ENCODE data around the gene TREML4.
"Not testable (repeated sequence)": the region's sequence is repeated elsewhere in the genome, so short reads cannot be mapped to it uniquely, and the experiment has no call there.

TREML4 gene

DNA sequence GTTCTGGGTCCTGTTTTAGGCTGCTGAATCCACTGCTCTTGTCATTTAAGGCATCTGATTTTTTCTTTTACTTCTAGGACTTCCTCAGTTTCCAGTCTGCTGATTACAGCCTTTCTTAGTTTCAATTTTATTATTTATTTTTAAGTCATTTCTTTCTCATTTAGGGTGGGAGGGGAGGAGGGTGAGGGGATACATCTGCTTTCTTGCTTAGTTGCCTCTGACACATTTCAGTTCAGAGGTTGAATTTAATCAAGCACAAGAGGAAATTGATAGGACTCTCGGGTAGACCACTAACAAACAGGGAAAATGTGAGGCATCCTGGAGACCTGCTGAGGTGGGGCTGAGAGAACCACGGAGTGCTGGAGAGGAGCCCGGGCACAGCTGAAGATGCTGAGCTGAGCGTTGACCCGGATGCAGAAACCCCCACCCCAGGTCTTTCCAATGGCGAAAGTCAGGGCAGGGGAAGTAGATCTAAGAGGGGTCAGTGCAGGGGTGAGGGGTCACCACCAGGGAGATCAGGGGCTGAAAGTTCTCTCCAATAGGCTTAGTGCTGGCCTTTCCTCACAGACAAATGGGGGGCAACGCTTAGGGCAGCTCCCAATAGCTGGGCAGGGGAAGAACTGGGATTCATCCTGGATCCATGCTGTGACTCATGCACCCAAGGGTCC lies 19.6 kb upstream of the TREML4 start:
- DNase-seq, result no peak

DNA sequence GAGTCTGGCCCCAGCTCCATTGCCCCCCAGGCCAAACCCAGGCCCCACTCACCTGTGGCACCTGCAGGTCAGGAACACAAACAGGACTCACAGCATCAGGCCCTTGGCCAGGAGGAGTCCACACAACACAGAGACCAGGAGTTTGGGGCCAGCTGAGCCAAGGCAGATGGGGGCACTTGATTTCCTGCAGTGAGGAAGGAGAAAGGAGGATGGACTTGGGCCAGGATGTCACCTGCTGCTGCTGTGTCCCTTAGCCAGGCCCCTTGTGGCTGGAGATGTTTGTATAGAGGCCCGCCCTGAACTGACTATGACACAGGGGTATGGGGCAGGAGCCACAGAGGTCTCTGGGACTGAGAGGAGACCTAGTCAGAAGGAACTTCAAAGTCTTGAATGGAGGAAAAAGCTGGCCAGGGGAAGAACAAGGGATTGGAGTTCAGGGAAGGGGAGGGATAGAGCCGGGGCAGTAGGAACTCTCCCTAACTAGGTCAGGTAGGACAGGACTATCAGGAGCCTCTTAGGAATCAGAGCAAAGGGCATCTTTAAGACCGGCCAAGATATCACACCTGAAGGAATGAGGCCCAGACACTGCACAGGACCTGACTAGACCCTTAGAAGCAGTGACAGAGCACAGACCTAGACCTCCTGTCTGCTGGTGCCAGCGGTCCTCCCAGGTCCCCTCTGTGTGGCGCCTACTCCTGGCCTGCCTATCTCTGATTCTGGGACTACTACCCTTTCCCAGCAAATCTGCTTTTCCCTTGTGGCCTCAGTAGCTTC lies 18.4 kb upstream of the TREML4 start:
- no peak for DNase-seq

DNA sequence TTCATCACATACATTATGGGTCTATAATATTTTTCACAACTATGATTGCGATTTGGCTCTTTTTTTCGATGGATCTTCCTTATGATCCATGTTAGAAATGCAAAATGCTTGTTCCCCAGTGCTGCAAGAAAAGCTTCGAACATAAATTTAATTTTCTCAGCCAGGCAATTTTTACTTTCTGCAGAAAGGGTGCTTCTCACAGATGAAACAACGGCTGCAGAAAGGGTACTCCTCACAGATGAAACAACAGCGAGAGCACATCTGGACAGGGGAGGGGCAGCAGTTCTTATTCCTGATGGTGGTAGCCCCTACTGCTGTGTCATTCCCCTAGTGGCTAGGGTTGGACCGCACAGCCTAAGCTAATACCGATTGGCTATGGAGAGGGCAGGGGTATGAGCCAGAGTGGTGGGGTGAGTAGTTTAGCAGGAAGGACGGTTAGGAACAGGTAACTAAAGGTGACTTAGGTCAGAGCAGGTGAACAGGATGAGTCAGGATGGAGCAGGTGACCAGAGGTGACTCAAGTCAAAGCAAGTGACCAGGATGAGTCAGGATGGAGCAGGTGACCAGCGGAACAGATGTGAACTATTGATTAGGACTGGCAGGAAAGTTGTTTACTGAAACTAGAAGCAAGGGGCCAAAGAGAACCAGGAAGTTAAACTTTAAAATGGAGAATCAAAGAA lies 13.4 kb upstream of the TREML4 start:
- DNase-seq, result no peak

DNA sequence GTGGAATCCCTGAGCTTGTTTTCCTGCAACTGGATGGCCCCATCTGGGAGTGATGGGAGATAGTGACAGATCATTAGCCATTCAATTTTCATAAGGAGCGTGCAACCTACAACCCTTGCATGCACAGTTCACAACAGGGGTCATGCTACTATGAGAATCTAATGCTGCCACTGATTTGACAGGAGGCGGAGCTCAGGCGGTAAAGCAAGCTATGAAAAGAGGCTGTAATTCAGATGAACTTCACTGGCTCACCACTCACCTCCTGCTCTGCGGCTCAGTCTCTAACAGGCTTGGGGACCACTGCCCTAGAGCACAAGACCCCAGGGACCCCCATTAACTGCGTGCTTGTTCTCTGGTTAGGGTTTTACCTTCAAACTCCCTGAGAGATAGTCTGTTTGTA lies 12.4 kb upstream of the TREML4 start:
- no peak for DNase-seq

DNA sequence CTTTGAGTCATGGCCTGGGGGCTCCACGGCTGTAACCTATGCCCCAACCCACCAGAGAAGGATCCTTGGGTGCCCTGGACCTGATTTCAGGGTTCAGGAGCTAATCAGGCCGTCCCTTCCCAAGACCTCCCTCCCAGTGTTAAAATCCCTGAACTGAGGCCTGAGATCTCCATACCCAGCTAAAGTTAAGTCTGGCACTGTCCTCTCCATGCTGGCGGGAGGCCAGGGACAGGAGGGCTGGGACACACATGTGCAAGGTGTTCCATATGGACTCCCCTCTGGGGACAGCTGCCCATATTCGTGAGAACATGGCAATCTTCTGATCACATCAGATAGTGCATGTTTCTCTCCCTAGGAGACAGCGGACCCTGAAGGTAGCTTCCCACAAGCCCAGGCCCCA lies 11.5 kb upstream of the TREML4 start:
- no peak for DNase-seq

DNA sequence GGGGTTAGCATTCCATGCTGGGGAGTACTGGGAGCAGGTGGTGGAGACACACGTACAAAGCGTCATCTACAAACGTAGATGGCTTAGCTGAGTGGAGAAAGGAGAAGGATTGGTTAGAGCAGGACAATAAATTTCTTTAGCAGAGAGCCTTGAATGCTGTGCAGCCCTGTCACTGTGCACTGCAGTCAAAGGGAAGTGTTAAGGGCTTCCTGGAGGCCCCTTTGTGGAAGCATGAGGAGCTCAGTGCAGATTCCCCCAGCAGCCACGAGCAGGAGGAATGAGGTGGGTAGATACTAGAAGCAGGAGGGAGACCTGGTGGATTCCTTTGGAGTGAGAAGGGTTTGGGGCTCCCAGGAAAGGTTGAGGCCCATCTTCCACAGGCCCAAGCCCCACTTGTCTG lies 6.1 kb upstream of the TREML4 start:
- DNase-seq, result no peak

DNA sequence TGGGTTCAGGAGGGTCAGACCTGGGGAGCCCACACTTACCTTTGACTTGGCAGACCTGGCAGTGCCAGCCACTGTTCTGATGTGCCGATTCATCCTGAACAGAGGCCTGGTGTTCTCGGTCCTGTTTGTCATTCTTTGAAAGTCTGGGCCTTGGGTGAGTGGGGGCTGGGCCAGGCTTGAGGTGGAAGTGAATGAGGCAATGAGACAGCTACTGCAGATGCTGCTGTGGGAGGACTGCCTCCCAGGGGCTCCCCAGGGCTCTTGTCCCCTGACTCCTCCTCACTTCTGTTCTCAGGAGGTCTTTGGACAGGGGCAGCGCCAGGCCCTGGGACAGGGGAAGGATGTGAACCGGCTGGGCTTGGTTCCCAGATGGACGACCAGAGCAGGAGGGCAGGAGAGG lies 5.6 kb upstream of the TREML4 start:
- DNase-seq, result no peak

DNA sequence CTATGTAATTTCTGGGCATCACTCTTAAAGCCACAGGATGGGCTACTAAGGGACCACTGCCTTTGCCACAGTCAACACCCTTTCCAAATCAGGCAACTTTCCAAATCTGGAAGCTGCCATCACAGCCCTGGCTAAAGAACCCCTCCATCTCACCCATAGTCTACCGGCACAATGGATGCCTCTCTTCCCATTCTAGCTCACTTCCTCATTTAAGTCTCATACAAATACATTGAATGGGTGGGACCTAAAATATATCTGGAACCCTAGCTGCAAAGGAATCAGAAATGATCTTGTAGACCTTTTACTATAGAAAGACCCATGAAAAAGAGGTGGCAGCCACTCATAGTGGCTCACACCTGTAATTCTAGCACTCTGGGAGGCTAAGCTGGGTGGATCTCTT lies 3.3 kb upstream of the TREML4 start:
- DNase-seq, result no peak

DNA sequence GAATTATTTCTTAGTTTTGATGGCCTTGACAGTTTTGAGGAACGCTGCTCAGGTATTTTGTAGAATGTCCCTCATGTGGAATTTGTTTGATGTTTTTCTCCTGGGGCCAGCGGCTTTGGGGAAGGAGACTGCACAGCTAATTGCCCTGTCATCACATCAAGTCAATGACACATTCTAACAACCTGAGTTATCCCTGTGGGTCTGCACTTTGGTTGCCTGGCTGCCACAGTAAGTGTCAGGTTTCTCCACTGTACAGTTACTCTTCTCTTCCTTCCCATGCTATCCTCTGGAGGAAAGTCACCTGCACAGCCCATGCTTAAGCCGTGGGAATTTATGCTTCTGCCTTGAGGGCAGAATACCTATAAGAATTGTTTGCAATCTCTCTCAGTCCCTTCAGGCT lies 1.4 kb upstream of the TREML4 start:
- no peak for DNase-seq

DNA sequence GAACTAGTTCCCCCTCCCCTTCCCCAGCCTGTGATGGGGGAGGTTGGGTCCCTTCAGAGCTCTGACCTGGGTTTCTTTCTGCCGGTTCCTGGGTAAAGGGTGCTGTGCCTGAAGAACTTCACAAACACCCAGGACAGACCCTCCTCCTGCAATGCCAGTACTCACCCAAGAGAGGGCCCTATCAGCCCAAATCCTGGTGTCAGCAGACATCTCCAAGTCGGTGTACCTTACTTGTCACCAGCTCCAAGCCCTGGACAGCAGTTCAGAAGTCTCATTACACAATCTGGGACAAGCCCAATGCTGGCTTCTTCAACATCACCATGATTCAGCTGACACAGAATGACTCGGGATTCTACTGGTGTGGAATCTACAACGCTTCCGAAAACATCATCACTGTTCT lies 467 bp downstream of the TREML4 start:
- no peak for DNase-seq

DNA sequence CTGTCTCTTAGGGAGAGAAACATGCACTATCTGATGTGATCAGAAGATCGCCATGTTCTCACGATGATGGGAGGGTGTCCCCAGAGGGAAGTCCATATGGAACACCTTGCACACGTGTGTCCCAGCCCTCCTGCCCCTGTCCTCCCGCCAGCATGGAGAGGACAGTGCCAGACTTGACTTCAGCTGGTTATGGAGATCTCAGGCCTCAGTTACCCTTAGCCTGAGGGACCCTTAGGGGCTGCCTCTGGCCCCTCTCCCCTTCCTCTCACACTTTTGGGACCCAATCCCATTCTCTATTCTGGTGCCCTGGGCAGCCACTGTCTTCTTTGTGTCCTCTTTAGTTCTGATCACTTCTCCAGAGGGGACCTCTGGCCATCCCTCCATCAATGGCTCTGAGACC lies 1.6 kb downstream of the TREML4 start:
- DNase-seq, result no peak

DNA sequence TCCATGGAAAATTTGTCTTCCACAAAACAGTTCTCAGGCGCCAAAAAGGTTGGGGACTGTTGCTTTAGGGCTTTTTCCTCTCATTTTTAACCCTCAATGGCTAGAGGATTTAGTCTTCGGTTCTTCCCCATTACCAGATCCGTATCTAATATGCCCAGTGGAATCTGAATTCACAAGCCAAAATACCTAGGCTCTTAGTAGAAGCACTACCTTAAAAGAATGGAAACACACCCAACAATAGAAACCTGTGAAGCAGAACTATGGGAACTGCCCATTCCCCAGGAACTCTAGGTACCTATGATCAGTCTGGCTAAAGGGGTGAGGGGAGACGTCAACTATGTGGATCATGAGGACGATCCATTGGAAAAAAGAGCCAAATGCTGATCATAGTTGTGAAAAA lies 3.1 kb downstream of the TREML4 start:
- no peak for DNase-seq

DNA sequence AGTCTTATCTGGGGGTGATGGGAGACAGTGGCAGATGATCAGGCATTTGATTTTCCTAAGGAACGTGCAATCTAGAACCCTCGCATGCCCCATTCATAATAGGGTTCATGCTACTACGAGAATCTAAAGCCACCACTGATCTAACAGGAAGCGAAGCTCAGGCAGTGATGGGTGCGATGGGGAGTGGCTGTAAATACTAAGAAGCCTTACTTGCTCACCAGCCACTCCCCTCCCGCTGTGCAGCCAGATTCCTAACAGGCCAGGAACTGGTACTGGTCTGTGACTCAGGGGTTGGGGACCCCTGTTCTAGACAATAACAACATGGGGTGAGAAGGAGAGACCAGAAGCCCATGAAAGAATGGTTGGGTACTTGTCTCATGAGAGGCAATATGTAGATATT lies 4.5 kb downstream of the TREML4 start:
- DNase-seq, result no peak

DNA sequence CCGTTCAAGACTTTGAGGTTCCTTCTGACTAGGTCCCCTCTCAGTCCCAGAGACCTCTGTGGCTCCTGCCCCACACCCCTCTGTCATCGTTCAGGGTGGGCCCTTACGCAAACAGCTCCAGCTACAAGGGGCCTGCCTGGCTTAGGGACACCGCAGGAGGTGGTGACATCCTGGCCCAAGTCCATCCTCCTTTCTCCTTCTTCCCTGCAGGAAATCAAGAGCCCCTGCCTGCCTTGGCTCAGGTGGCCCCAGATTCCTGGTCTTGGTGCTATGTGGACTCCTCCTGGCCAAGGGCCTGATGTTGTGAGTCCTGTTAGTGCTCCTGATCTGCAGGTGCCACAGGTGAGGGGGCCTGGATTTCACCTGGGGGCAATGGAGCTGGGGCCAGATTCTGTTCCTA lies 8.1 kb downstream of the TREML4 start:
- no peak for DNase-seq

DNA sequence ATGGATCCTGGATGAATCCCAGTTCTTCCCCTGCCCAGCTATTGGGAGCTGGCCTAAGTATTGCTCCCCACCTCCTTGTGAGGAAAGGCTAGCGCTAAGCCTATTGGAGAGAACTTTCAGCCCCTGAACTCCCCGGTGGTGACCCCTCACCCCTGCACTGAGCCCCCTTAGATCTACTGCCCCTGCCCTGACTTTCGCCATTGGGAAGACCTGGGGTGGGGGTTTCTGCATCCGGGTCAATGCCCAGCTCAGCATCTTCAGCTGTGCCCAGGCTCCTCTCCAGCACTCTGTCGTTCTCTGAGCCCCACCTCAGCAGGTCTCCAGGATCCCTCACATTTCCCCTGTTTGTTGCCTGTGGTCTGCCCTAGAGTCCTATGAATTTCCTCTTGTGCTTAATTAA lies 9.0 kb downstream of the TREML4 start:
- no peak for DNase-seq

DNA sequence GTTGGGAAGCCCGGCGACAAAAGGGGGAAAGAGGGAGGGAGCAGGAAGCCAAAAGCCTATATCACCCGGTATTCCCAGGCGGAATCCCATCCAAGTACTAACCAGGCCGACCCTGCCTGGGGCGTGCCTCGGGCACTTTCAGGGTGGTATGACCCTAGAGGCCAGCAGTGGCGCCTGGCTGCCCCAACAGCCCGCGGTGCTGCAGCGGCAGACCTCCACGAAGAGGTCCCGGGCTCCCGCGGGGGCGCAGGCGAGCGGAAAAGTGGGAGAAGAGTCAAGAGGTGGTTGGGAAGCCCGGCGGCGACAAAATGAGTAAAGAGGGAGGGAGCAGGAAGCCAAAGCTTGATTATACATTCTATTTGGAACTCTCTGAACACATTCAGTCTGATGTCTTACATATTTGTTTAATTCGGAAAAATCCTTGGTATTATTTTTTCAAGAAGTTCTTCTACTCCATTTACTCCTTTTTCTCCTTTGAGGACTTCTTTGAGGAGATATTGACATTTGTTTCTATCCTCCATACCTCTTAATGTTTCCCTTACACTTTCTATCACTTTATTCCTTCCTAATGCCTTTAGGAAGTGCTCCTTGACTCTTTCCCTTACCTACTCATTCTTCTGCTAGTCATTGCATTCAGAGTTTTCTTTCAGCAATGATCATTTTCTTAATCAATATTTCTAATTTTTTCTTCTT lies 11.5 kb downstream of the TREML4 start:
- DNase-seq, result no peak

DNA sequence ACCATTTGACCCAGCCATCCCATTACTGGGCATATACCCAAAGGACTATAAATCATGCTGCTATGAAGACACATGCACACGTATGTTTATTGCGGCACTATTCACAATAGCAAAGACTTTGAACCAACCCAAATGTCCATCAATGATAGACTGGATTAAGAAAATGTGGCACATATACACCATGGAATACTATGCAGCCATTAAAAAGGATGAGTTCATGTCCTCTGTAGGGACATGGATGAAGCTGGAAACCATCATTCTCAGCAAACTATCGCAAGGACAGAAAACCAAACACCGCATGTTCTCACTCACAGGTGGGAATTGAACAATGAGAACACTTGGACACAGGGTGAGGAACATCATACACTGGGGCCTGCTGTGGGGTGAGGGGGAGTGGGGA lies 18.4 kb downstream of the TREML4 start:
- not testable (repeated sequence) for DNase-seq

DNA sequence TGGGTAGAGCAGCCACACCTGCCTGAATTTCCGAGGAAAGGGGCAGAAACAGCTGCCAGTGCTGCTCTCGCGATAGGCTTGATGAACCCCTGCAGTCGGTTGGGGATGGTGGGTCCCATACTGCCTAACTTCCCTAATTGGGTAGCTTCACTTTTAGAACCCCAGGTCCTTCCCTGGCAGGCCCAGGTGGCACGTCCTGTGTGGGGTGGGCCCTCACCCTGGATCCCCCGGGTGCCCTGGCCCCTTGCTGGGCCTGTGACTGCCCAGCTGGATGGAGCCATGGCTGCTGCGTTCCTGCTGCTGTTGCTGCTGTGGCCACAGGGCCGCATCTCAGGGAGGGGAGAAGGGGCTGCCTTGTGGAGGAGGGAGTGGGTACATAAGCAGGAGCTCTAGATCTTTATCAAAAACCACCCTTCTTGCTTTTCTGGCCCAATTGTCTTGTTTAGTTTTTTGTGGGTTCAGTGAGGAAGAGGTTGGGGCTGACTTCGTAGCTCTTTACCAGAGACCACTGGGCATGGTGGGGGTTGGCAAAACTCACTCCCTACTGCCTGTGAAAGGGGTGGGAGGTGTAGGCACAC lies 19.2 kb downstream of the TREML4 start:
- no peak for DNase-seq

DNA sequence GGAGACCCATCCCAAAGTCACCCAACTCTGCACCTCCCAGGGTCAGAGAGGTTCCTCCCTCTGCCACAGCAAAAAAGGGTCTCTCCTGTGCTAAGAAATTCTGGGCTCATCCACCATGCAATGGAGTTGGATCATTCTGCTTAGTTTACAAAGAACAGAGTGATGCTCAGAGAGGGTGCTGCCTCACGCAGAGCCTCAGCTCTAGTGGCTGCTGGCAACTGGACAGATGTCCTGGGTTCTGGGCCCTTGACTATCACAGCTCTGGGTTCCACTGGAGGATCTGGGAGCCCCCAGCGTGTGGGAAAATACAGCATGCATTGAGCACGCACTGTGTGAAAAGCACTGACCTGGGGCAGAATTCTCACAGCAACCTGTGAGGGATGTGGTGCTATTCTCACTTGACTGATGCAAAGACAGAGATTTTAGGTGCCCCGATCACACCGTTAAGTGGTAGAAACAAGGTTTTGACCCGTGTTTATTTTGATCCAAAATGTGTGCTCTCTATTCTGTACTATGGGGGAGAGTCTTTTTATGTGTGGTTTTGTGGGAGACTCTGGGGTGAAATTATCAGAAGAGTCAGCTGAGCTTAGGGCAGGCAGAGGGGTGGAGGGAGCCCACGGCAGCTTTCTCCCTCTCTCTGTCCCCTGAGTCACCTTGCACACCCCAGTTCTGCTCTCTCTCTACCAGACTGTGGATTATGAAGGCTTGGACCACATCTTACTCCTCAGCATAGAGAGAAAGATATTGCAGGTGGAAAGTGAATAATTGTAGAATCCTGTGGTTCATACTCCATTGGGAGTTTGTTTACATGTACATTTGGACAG lies 19.9 kb downstream of the TREML4 start:
- DNase-seq, result no peak

DNA sequence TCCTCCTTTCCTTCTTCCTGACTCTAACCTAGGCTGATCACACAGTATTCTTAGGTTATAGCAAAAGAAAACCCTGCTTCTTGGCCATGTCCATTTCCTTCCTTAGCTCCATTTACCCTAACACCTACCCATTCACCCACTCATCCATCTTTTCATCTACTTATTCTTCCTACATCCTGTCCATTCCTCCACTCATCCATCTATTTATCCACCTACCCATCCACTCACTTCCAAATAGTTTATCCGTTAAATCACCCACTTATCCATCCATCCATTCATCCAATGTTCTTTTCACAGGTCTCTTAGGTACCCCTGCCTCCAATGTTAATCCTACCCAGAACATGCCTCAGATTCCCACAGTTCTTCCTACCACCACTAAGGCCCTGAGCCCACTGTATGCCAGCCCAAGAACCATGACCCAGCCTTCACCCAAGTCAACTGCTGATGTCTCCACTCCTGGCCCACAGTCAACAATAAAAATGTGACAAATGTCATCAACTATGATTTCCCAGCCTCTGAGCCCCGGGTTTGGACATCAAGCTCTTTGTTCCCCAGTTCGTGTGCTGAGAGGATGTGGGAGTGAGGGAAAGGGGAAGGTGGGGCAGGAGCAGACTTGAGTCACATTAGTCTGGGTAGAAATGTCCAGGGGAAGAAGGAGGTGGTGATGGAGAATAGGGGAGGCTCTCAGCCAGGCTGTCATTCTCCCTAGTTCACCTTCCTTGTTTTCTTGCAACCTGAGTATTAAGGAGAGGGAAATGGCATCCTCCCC lies 24.4 kb downstream of the TREML4 start:
- no peak for DNase-seq

DNA sequence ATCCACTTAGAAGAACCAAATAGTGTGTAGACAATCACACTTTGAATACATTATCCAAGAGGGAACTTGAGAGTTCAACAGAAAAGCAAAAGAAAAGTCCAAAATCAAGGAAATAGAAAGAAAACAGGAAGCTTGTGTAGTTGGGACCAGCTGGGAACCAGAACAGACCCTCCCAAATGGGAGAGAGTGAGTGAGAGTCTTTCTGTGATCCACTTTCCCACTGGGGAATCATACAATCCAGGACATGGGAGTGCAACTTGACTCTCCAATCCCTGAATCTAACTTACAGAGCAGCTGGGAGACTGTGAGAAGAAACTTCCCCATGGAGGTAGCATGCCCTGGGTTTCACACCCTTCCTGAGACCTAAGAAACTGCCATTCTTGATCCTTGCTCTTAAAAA lies 27.0 kb downstream of the TREML4 start:
- no peak for DNase-seq
